Testis (tissue), 2 donors: ENCODE data around the gene CNTN4.

Experiments
- POLR2A ChIP-seq: fragments of 450-650 bp; IDR thresholded peaks from one replicate; pipeline ENCODE4 v1.6.1; 2017; ENCODE audit warnings: antibody characterized with exemption, mild to moderate bottlenecking, moderate library complexity
- TF ChIP-seq, protein P1 (sequence below), 3 experiments: fragments of 450-650 bp in 2 of 3; fragments of 200-600 bp in 1 of 3; sonication (generic) in 1 of 3; IDR thresholded peaks; one replicate each; pipeline ENCODE4 v1.5.1; 2016 to 2019; ENCODE audit warnings: antibody characterized with exemption in 3 of 3, mild to moderate bottlenecking in 2 of 3, moderate library complexity in 1 of 3

GRCh38 chr3:2583046-2583445 lies 484.4 kb downstream of the CNTN4 start:
- TF ChIP-seq, protein P1, sequence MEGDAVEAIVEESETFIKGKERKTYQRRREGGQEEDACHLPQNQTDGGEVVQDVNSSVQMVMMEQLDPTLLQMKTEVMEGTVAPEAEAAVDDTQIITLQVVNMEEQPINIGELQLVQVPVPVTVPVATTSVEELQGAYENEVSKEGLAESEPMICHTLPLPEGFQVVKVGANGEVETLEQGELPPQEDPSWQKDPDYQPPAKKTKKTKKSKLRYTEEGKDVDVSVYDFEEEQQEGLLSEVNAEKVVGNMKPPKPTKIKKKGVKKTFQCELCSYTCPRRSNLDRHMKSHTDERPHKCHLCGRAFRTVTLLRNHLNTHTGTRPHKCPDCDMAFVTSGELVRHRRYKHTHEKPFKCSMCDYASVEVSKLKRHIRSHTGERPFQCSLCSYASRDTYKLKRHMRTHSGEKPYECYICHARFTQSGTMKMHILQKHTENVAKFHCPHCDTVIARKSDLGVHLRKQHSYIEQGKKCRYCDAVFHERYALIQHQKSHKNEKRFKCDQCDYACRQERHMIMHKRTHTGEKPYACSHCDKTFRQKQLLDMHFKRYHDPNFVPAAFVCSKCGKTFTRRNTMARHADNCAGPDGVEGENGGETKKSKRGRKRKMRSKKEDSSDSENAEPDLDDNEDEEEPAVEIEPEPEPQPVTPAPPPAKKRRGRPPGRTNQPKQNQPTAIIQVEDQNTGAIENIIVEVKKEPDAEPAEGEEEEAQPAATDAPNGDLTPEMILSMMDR (IDR thresholded peaks at IDR 0.05) = no peak
- no peak for TF ChIP-seq POLR2A
